ENCODE results near the gene TMEM120A. TPM values are rescaled to one million over a fixed set of nuclear protein-coding genes. Genes with fewer than 3 reads are reported as not detected.
A peak's percentile ranks its signal among the peaks of the same experiment; 100 is the strongest.

Gene TMEM120A
- total RNA-seq, 3 donors from 2014 or later: 75.6 to 138 (median 88.4) TPM

GRCh38 chr7:75943864-75944263 lies 50.5 kb downstream of the TMEM120A start:
- no peaks in the 10 kb centered on the region for H3K4me1 ChIP-seq (ENCODE audit: low read depth)

GRCh38 chr7:75938921-75939320 lies 55.5 kb downstream of the TMEM120A start:
- no peaks in the 10 kb centered on the region for H3K36me3 ChIP-seq (ENCODE audit: low read depth)
- ATAC-seq (no peak), DNase-seq (no peak)
- H3K4me3 ChIP-seq: no peak overlapping the region
- H3K4me1 ChIP-seq (ENCODE audit: low read depth): no peaks in the 10 kb centered on the region
- no peaks in the 10 kb centered on the region for H3K9me3 ChIP-seq
- intact Hi-C loops (cut with DNase I, micrococcal nuclease): no loop called here
- TF ChIP-seq CTCF (IDR thresholded peaks at IDR 0.05): no peak

More at GRCh38 chr7:75943864-75944263, 50.5 kb downstream of the TMEM120A start:
- H3K9me3 ChIP-seq: no peaks in the 10 kb centered on the region
- no peaks in the 10 kb centered on the region for H3K36me3 ChIP-seq (ENCODE audit: low read depth)
- DNase-seq (no peak), ATAC-seq (peak; percentile 95)
- intact Hi-C loops (cut with DNase I, micrococcal nuclease): no loop called here
- no peak overlapping the region for H3K4me3 ChIP-seq
- TF ChIP-seq CTCF (IDR thresholded peaks at IDR 0.05): no peak

GRCh38 chr7:75937958-75938786 lies 56.2 kb downstream of the TMEM120A start:
- H3K36me3 ChIP-seq (ENCODE audit: low read depth): no peaks in the 10 kb centered on the region
- DNase-seq: peak in 1 of 3 donors; percentile 17

More at GRCh38 chr7:75937958-75938786, 56.2 kb downstream of the TMEM120A start:
- intact Hi-C loops (cut with DNase I, micrococcal nuclease): no loop called here
- H3K9me3 ChIP-seq: no peaks in the 10 kb centered on the region
- no peak overlapping the region for H3K4me3 ChIP-seq
- no peak for TF ChIP-seq CTCF (IDR thresholded peaks at IDR 0.05)
- no peaks in the 10 kb centered on the region for H3K4me1 ChIP-seq (ENCODE audit: low read depth)
- ATAC-seq: peak; percentile 22

Other genes starting within 250 kb of the TMEM120A start
- gene CCL26, start 222.4 kb downstream of the TMEM120A start, total RNA-seq: 1 to 10 TPM in 1 of 3 donors, under 1 TPM in 1, not detected in 1; 0.84 to 1.1 TPM
- gene CCL24, start 180.8 kb downstream of the TMEM120A start, total RNA-seq: 10 to 100 TPM in 1 of 3 donors, 1 to 10 TPM in 2; 3.4 to 25.6 (median 6.9) TPM
- 10 to 100 TPM; 43.9 to 50.5 (median 47.3) TPM for gene RHBDD2, start 115.6 kb downstream of the TMEM120A start, total RNA-seq
- gene POR, start 79.4 kb downstream of the TMEM120A start, total RNA-seq: 100 to 1,000 TPM in 2 of 3 donors, 10 to 100 TPM in 1; 76.4 to 122 (median 118) TPM
- gene STYXL1, start 53.4 kb upstream of the TMEM120A start, total RNA-seq: 10 to 100 TPM; 31.1 to 36.0 (median 33.7) TPM
- gene MDH2, start 53.5 kb upstream of the TMEM120A start, total RNA-seq: 100 to 1,000 TPM; 170 to 280 (median 246) TPM
- gene SRRM3, start 207.3 kb upstream of the TMEM120A start, total RNA-seq: 1 to 10 TPM in 1 of 3 donors, under 1 TPM in 2; 0.43 to 3.2 (median 0.67) TPM

All from mucosa of descending colon (tissue), 3 donors.